Right lobe of liver (tissue), 6 donors: Measurements from ENCODE around the gene SLC41A3. TPM values are rescaled to one million over a fixed set of nuclear protein-coding genes. Genes with fewer than 3 reads are reported as not detected.
A peak's percentile ranks its signal among the peaks of the same experiment; 100 is the strongest.

ENCODE experiments used
- ATAC-seq, 4 donors: fragments of 200-7000 bp; cut with Tn5 transposase; one replicate each; pipeline ENCODE4 v1.9.1; 2020; ENCODE audit warnings: mild to moderate bottlenecking in 4 of 4, moderate library complexity in 4 of 4
- DNase-seq, 3 donors: peaks; one replicate each; pipeline ENCODE4 v3.0.0-alpha.2; 2020
- H3K27ac ChIP-seq, 3 donors: fragments of 200-600 bp; one replicate each; pipeline ENCODE4 v1.8.0; 2022
- H3K27me3 ChIP-seq, 2 donors: fragments of 200-600 bp; one replicate each; pipeline ENCODE4 v1.8.0; 2022
- H3K36me3 ChIP-seq, 4 donors: fragments of 200-600 bp; sonication (generic) in 1 of 4; one replicate each; pipeline versions ENCODE4 v1.5.1 to v1.8.0; 2017 to 2022; ENCODE audit warnings: control low read depth in 1 of 4
- H3K4me1 ChIP-seq, 4 donors: fragments of 200-600 bp; sonication (generic) in 1 of 4; one replicate each; pipeline versions ENCODE4 v1.5.1 to v1.8.0; 2017 to 2022; ENCODE audit warnings: control low read depth in 1 of 4
- H3K4me3 ChIP-seq, 3 donors: fragments of 200-600 bp; one replicate each; pipeline ENCODE4 v1.8.0; 2022
- H3K9me3 ChIP-seq, 4 donors: fragments of 200-600 bp; sonication (generic) in 1 of 4; one replicate each; pipeline versions ENCODE4 v1.5.1 to v1.8.0; 2017 to 2022; ENCODE audit warnings: control low read depth in 1 of 4
- CTCF ChIP-seq, 4 donors: fragments of 200-600 bp in 3 of 4; fragments of 450-650 bp in 1 of 4; IDR thresholded peaks; one replicate each; pipeline versions ENCODE4 v1.5.1 to v1.8.0; 2016 to 2022; ENCODE audit warnings: antibody characterized with exemption in 4 of 4, mild to moderate bottlenecking in 2 of 4
- POLR2A ChIP-seq: fragments of 450-650 bp; IDR thresholded peaks from one replicate; pipeline ENCODE4 v1.6.1; 2017; ENCODE audit warnings: antibody characterized with exemption, mild to moderate bottlenecking
- WGBS: methylation state at CpG from one replicate; pipeline ENCODE4 v1.1.6; 2018; ENCODE audit warnings: low coverage, low lambda C conversion rate; ENCODE audit not compliant: insufficient coverage; ENCODE audit errors: missing lambda C conversion rate; 5-methylcytosine and 5-hydroxymethylcytosine counted together
- intact Hi-C, 2 donors: fragments of 100-400 bp; cut with DNase I; formaldehyde crosslinking; loops; one replicate each; pipeline versions ENCODE4 v1.11.2 to v1.14.1; 2022
- total RNA-seq, 6 experiments: library from RNA; depleted of rRNA in 2 of 6; stranded (reverse); fragments of >200 nt in 2 of 6; fragmentation: NEBNext Ultra II Directional in 3 of 6; extraction: Animal tissue kit (Norgen Biotek cat#: 25700) in 3 of 6; gene quantifications; one replicate each; pipeline versions ENCODE4 v1.1.0 to v1.2.4, GENCODE V29; 2016 to 2023
- donor health status: DM: no; HTN: yes; CAD: no.
- donor health status: DM: no; HTN: no; CAD: no.
- donor health status: DM: no; HTN: no; CAD: no.
- donor health status: DM: no; HTN: yes; CAD: no.
- donor health status: DM: no; HTN: yes; CAD: no.

SLC41A3 gene
- total RNA-seq, 6 experiments from 2014 or later = 12.7 to 29.1 (median 15.9) TPM

GRCh38 chr3:126128504-126129397 is 44.8 kb upstream of the SLC41A3 start:
- H3K36me3 ChIP-seq = peaks cover 0 to 92% (median 22%) of the 10 kb centered on the region in 4 donors
- no peaks in the 10 kb centered on the region for H3K27me3 ChIP-seq
- 90% methylated on average over 2 of the region's 13 CpGs for WGBS
- no peaks in the 10 kb centered on the region for H3K9me3 ChIP-seq
- no peak overlapping the region for H3K27ac ChIP-seq
- no peaks in the 10 kb centered on the region for H3K4me1 ChIP-seq
- intact Hi-C loops = no loop called here
- peak in 2 of 4 donors; percentile 1 for ATAC-seq
- peak; percentile 11 to 54 (median 39) for DNase-seq
- no peak overlapping the region for H3K4me3 ChIP-seq
- TF ChIP-seq POLR2A = no peak
- TF ChIP-seq CTCF (IDR thresholded peaks at IDR 0.05) = no peak

GRCh38 chr3:126127904-126128303 is 44.0 kb upstream of the SLC41A3 start:
- Histone ChIP-seq H3K27ac (no peak overlapping the region), H3K4me1 (no peaks in the 10 kb centered on the region), H3K27me3 (no peaks in the 10 kb centered on the region), H3K36me3 (peaks cover 0 to 92% (median 23%) of the 10 kb centered on the region in 4 donors), H3K4me3 (no peak overlapping the region), H3K9me3 (no peaks in the 10 kb centered on the region)
- ATAC-seq = no peak
- TF ChIP-seq POLR2A = no peak
- TF ChIP-seq CTCF (IDR thresholded peaks at IDR 0.05) = no peak
- peak; percentile 9 to 47 (median 39) for DNase-seq
- 89% methylated on average over 1 of the region's 7 CpGs for WGBS
- intact Hi-C loops = no loop called here

DNA sequence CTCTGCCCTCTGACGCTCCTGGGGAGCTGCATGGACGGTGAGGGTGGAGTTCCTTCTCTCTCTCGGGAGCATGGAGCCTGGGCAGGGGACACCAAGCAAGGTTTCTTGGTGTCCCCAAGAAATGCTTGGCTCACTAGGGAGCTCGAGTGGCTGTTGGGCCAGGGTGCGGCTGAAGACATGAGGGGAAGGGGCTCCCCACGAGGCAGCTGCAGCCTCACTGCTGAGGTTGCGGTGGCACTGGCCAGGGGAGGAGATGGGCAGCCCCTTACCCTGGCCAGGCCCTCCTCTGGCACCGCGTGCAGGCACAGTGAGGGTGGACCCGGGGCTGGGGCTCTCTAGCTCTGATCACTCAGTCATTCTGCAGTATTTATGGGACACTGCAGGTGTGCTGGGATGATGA is 43.5 kb upstream of the SLC41A3 start:
- H3K27ac ChIP-seq = no peak overlapping the region
- no peak for TF ChIP-seq CTCF (IDR thresholded peaks at IDR 0.05)
- no peak for TF ChIP-seq POLR2A
- intact Hi-C loops = no loop called here
- no peaks in the 10 kb centered on the region for H3K4me1 ChIP-seq
- H3K4me3 ChIP-seq = no peak overlapping the region
- WGBS = 62% methylated on average over 6 of the region's 10 CpGs
- DNase-seq (peak; percentile 5 to 51 (median 42)), ATAC-seq (no peak)
- H3K9me3 ChIP-seq = no peaks in the 10 kb centered on the region
- H3K36me3 ChIP-seq = peaks cover 0 to 92% (median 22%) of the 10 kb centered on the region in 4 donors
- no peaks in the 10 kb centered on the region for H3K27me3 ChIP-seq

DNA sequence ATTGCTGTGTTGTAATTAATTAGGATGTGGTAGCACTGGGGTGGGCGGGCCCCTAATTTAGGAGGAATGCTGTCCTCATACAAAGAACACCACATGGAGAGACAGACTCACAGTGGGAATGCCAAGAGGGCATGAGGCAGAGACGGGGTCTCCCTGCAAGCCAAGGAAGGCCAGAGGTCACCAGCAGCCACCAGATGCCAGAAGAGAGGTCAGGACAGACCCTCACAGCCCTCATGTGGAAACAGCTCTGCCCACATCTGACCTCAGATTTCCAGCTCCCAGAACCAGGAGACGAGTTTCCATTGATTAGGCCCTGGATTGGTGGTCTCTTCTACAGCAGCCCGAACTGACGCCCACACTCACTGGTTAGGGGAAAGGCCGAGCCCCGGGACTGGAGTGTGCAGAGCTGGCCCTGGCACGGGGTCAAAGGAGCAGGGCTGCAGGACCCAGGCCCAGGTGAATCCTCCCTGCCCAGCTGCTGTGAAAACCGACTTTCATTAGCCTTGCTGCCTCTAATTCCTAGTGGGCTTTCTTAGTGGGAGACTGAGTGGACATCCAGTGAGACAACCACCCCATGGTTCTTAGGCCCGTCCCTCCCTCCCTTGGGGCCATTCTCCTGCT is 43.0 kb upstream of the SLC41A3 start:
- H3K27me3 ChIP-seq = no peaks in the 10 kb centered on the region
- H3K4me3 ChIP-seq = no peak overlapping the region
- H3K27ac ChIP-seq = no peak overlapping the region
- DNase-seq (peak; percentile 13 to 49 (median 45)), ATAC-seq (no peak)
- WGBS = 67% methylated on average over 5 of the region's 10 CpGs
- H3K36me3 ChIP-seq = peaks cover 0 to 92% (median 24%) of the 10 kb centered on the region in 4 donors
- no peak for TF ChIP-seq CTCF (IDR thresholded peaks at IDR 0.05)
- TF ChIP-seq POLR2A = no peak
- H3K9me3 ChIP-seq = no peaks in the 10 kb centered on the region
- no peaks in the 10 kb centered on the region for H3K4me1 ChIP-seq
- intact Hi-C loops = no loop called here
